GM12892 (cell line): ENCODE results near the gene PKN3.

Experiments used
- POLR2A ChIP-seq: IDR thresholded peaks from 2 replicates; pipeline ENCODE4 v1.6.1; 2011; ENCODE audit warnings: low read depth, low read length, control low read depth
- TAF1 ChIP-seq: IDR thresholded peaks from 2 replicates; pipeline ENCODE4 v1.6.1; 2011; ENCODE audit warnings: low read depth, mild to moderate bottlenecking, control low read depth, low read length, borderline replicate concordance

DNA sequence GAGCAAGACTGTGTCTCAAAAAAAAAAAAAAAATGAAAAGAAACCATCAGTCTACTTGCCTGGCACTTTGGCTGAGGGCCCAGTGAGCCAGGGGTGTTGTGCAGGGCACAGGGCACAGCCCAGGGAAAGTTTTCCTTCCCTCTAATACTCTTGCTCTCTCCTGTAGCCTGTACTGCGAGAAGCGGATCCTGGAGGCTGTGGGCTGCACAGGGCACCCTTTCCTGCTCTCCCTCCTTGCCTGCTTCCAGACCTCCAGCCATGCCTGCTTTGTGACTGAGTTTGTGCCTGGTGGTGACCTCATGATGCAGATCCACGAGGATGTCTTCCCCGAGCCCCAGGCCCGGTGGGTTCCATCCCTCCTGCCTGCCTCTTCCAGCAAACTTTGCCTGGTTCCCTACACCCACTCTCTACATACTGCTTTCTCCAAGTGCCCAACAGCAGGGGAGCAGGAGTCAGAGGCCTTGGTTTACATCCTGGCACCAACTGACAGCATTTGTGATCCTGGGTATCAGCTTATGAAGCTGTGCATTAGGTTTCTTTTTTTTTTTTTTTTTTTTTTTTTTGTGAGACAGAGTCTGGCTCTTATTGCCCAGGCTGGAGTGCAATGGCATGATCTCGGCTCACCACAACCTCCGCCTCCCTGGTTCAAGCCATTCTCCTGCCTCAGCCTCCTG, 14.4 kb downstream of the PKN3 start:
- no peak for TF ChIP-seq TAF1
- no peak for TF ChIP-seq POLR2A
